ENCODE results near the gene UNC45B. TPM values are rescaled to one million over a fixed set of nuclear protein-coding genes. Genes with fewer than 3 reads are reported as not detected.

UNC45B gene
- total RNA-seq, 1 donor from 2014 or later, result 2.2 TPM

- TF ChIP-seq, protein P1, sequence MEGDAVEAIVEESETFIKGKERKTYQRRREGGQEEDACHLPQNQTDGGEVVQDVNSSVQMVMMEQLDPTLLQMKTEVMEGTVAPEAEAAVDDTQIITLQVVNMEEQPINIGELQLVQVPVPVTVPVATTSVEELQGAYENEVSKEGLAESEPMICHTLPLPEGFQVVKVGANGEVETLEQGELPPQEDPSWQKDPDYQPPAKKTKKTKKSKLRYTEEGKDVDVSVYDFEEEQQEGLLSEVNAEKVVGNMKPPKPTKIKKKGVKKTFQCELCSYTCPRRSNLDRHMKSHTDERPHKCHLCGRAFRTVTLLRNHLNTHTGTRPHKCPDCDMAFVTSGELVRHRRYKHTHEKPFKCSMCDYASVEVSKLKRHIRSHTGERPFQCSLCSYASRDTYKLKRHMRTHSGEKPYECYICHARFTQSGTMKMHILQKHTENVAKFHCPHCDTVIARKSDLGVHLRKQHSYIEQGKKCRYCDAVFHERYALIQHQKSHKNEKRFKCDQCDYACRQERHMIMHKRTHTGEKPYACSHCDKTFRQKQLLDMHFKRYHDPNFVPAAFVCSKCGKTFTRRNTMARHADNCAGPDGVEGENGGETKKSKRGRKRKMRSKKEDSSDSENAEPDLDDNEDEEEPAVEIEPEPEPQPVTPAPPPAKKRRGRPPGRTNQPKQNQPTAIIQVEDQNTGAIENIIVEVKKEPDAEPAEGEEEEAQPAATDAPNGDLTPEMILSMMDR (IDR thresholded peaks at IDR 0.05; ENCODE audit: partially characterized antibody, unreplicated experiment), result no peak
- Mint-ChIP-seq H3K36me3 (ENCODE audit: unreplicated experiment) (peaks cover 4% of the 10 kb centered on the region), H3K27me3 (ENCODE audit: unreplicated experiment) (no peaks in the 10 kb centered on the region), H3K9me3 (ENCODE audit: unreplicated experiment) (no peaks in the 10 kb centered on the region), H3K27ac (ENCODE audit: unreplicated experiment) (no peak overlapping the region), H3K4me3 (ENCODE audit: unreplicated experiment) (no peak overlapping the region), H3K4me1 (ENCODE audit: low read depth, unreplicated experiment) (peaks cover 3% of the 10 kb centered on the region)
- DNase-seq, result no peak
Observed at GRCh38 chr17:35160354-35161201, 13.0 kb downstream of the UNC45B start.

- DNase-seq, result no peak
- Mint-ChIP-seq H3K4me1 (ENCODE audit: low read depth, unreplicated experiment) (peaks cover 3% of the 10 kb centered on the region), H3K9me3 (ENCODE audit: unreplicated experiment) (peaks cover 2% of the 10 kb centered on the region), H3K27ac (ENCODE audit: unreplicated experiment) (no peak overlapping the region), H3K27me3 (ENCODE audit: unreplicated experiment) (no peaks in the 10 kb centered on the region), H3K4me3 (ENCODE audit: unreplicated experiment) (no peak overlapping the region), H3K36me3 (ENCODE audit: unreplicated experiment) (peaks cover 4% of the 10 kb centered on the region)
- TF ChIP-seq, protein P1 (IDR thresholded peaks at IDR 0.05; ENCODE audit: partially characterized antibody, unreplicated experiment), result no peak
Observed at GRCh38 chr17:35161281-35161761, 13.7 kb downstream of the UNC45B start.

- TF ChIP-seq, protein P1 (IDR thresholded peaks at IDR 0.05; ENCODE audit: partially characterized antibody, unreplicated experiment), result no peak
- DNase-seq, result no peak
- Mint-ChIP-seq H3K27me3 (ENCODE audit: unreplicated experiment) (no peaks in the 10 kb centered on the region), H3K9me3 (ENCODE audit: unreplicated experiment) (peaks cover 3% of the 10 kb centered on the region), H3K36me3 (ENCODE audit: unreplicated experiment) (peaks cover 4% of the 10 kb centered on the region), H3K4me1 (ENCODE audit: low read depth, unreplicated experiment) (peaks cover 5% of the 10 kb centered on the region), H3K4me3 (ENCODE audit: unreplicated experiment) (no peak overlapping the region), H3K27ac (ENCODE audit: unreplicated experiment) (no peak overlapping the region)
Observed at GRCh38 chr17:35162755-35163154, 15.1 kb downstream of the UNC45B start.

DNA sequence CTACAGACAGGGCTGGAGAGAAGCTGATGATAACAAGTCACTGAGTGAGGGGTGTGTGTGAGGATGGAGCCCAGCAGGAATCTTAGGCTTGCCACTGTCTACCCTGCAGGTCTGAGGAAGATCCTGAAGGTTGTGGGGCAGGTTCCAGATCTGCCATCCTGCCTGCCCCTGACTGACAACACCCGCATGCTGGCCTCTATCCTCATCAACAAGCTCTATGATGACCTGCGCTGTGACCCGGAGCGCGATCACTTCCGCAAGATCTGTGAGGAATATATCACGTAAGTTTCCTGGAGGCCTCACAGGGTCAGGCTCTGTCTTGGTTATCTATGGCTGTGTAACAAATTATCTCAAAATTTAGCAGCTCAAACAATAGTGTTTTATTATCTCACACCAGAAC lies 16.3 kb downstream of the UNC45B start:
- H3K9me3 Mint-ChIP-seq (ENCODE audit: unreplicated experiment), result peaks cover 3% of the 10 kb centered on the region
- H3K4me1 Mint-ChIP-seq (ENCODE audit: low read depth, unreplicated experiment), result peaks cover 2% of the 10 kb centered on the region
- H3K27me3 Mint-ChIP-seq (ENCODE audit: unreplicated experiment), result no peaks in the 10 kb centered on the region
- peaks cover 4% of the 10 kb centered on the region for H3K36me3 Mint-ChIP-seq (ENCODE audit: unreplicated experiment)
- H3K27ac Mint-ChIP-seq (ENCODE audit: unreplicated experiment), result no peak overlapping the region
- DNase-seq, result no peak
- no peak overlapping the region for H3K4me3 Mint-ChIP-seq (ENCODE audit: unreplicated experiment)
- TF ChIP-seq, protein P1 (IDR thresholded peaks at IDR 0.05; ENCODE audit: partially characterized antibody, unreplicated experiment), result no peak

GRCh38 chr17:35164716-35165115 lies 17.1 kb downstream of the UNC45B start:
- Mint-ChIP-seq H3K4me1 (ENCODE audit: low read depth, unreplicated experiment) (peaks cover 2% of the 10 kb centered on the region), H3K27ac (ENCODE audit: unreplicated experiment) (no peak overlapping the region), H3K9me3 (ENCODE audit: unreplicated experiment) (peaks cover 3% of the 10 kb centered on the region), H3K27me3 (ENCODE audit: unreplicated experiment) (no peaks in the 10 kb centered on the region), H3K4me3 (ENCODE audit: unreplicated experiment) (no peak overlapping the region), H3K36me3 (ENCODE audit: unreplicated experiment) (peaks cover 4% of the 10 kb centered on the region)
- no peak for DNase-seq
- TF ChIP-seq, protein P1 (IDR thresholded peaks at IDR 0.05; ENCODE audit: partially characterized antibody, unreplicated experiment), result no peak
